Hair follicle dermal papilla cell (primary cell): ENCODE measurements around the gene OR2G6. TPM values are rescaled to one million over a fixed set of nuclear protein-coding genes. Genes with fewer than 3 reads are reported as not detected.

ENCODE experiments used
- total RNA-seq: library from RNA; depleted of rRNA; stranded (reverse); fragments of >200 nt; gene quantifications from 2 replicates; pipeline ENCODE4 v1.2.3, GENCODE V29; 2012

OR2G6 gene
- not detected in 2 replicates for total RNA-seq

GRCh38 chr1:248507773-248508172 is at the start of gene OR2G6:
Gene OR2G6, plus strand, starts transcription at chr1:248508073. Its CDS starts 13,574 bp downstream, at chr1:248521647.

GRCh38 chr1:248473051-248473450 is 34.8 kb upstream of the OR2G6 start, which contains the start of gene OR2T3:
Gene OR2T3, plus strand, starts transcription at chr1:248473351. Its CDS starts 0 bp downstream, at chr1:248473351.

GRCh38 chr1:248488289-248488688 is 19.6 kb upstream of the OR2G6 start, which contains the start of gene OR2T5:
Gene OR2T5, plus strand, starts transcription at chr1:248488589. Its CDS starts 0 bp downstream, at chr1:248488589.

GRCh38 chr1:248562672-248563071 is 54.8 kb downstream of the OR2G6 start, which contains the start of gene OR2T29:
Gene OR2T29, minus strand, starts transcription at chr1:248562772. Its CDS starts 3,281 bp downstream, at chr1:248559491.

DNA sequence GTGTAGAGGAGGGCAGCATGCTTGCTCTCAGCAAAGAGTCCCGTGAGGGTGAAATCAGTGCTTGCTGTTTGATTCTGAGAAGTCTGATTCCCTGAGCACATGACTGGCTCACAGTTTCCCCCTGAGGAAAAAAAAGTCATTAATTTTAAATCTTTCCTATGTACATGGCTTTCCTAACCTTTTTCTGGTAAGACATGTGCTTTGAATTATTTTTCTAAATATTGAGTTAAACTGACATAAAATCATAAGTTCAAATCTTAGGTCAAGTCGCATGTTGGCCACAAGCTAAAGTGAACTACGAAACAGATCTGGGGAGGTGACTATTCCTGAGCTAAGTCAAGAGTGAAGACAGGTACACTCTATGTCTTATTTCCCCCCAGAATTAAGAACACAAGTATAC is 66.8 kb downstream of the OR2G6 start, which contains the start of gene OR2T34:
TSS of gene OR2T34 (minus strand) at position 101 of the 400 bp plus-strand sequence. CDS start at position 101, 0 bp downstream.

Other genes starting within 250 kb of the OR2G6 start
- gene OR2T33, start 230.1 kb upstream of the OR2G6 start, total RNA-seq: not detected in 2 replicates
- gene OR2T12, start 204.6 kb upstream of the OR2G6 start, total RNA-seq: not detected in 2 replicates
- gene OR2M7, start 183.5 kb upstream of the OR2G6 start, total RNA-seq: not detected in 2 replicates
- not detected in 2 replicates for gene OR14C36, start 159.3 kb upstream of the OR2G6 start, total RNA-seq
- gene OR2T4, start 146.4 kb upstream of the OR2G6 start, total RNA-seq: not detected in 2 replicates
- not detected in 2 replicates for gene OR2T6, start 132.3 kb upstream of the OR2G6 start, total RNA-seq
- not detected in 2 replicates for gene OR2T1, start 105.0 kb upstream of the OR2G6 start, total RNA-seq
- not detected in 2 replicates for gene OR2T2, start 62.4 kb upstream of the OR2G6 start, total RNA-seq
- gene OR2T3, start 34.7 kb upstream of the OR2G6 start, total RNA-seq: not detected in 2 replicates
- not detected in 2 replicates for gene OR2T5, start 19.5 kb upstream of the OR2G6 start, total RNA-seq
- not detected in 2 replicates for gene OR2T29, start 54.7 kb downstream of the OR2G6 start, total RNA-seq
- not detected in 2 replicates for gene OR2T34, start 66.7 kb downstream of the OR2G6 start, total RNA-seq
- gene OR2T10, start 89.6 kb downstream of the OR2G6 start, total RNA-seq: not detected in 2 replicates
- gene OR2T11, start 127.0 kb downstream of the OR2G6 start, total RNA-seq: not detected in 2 replicates
- gene OR2T35, start 137.2 kb downstream of the OR2G6 start, total RNA-seq: not detected in 2 replicates
- not detected in 2 replicates for gene OR2T27, start 147.5 kb downstream of the OR2G6 start, total RNA-seq
- gene OR14I1, start 194.7 kb downstream of the OR2G6 start, total RNA-seq: not detected in 2 replicates
- not detected in 2 replicates for gene LYPD8, start 247.7 kb downstream of the OR2G6 start, total RNA-seq